Activated T-helper 1 cell treated with anti-CD3 and anti-CD28 coated beads, Interleukin-12 subunit alpha, Interleukin-12 subunit beta, Interleukin-2, Interleukin-4 antibody, amounts not matched to agents 30 ng/mL and 10 ng/mL and 1 ng/mL, durations not matched to agents 14 hours and 24 hours and 36 hours (primary cell): ENCODE results near the gene DBNDD1. TPM values are rescaled to one million over a fixed set of nuclear protein-coding genes. Genes with fewer than 3 reads are reported as not detected.

Experiments used
- DNase-seq: peaks from one replicate; pipeline ENCODE4 v3.0.0; 2021; ENCODE audit warnings: low spot score
- H3K27ac Mint-ChIP-seq: one replicate; pipeline ENCODE4 v1.8.0; 2021; ENCODE audit warnings: mild to moderate bottlenecking, mixed read lengths
- H3K27me3 Mint-ChIP-seq: one replicate; pipeline ENCODE4 v1.8.0; 2022; ENCODE audit warnings: mild to moderate bottlenecking, moderate library complexity, mixed read lengths; ENCODE audit not compliant: insufficient read depth
- H3K36me3 Mint-ChIP-seq: one replicate; pipeline ENCODE4 v1.8.0; 2021; ENCODE audit warnings: low read depth, mixed read lengths
- H3K4me1 Mint-ChIP-seq: one replicate; pipeline ENCODE4 v1.8.0; 2021; ENCODE audit warnings: low read depth, mixed read lengths
- H3K4me3 Mint-ChIP-seq: one replicate; pipeline ENCODE4 v1.8.0; 2021; ENCODE audit warnings: mild to moderate bottlenecking, moderate library complexity, mixed read lengths
- H3K9me3 Mint-ChIP-seq: one replicate; pipeline ENCODE4 v1.8.0; 2021; ENCODE audit warnings: mixed read lengths
- intact Hi-C: fragments of 100-400 bp; cut with micrococcal nuclease; formaldehyde crosslinking; loops from one replicate; pipeline ENCODE4 v1.15.1; 2024
- total RNA-seq: library from RNA; stranded (reverse); gene quantifications from 2 replicates; pipeline ENCODE4 v1.2.3, GENCODE V29; 2022

The DBNDD1 gene
- total RNA-seq, 1 donor from 2014 or later, result 0.18 TPM

- intact Hi-C loops, result no loop called here
- Mint-ChIP-seq H3K9me3 (no peaks in the 10 kb centered on the region), H3K27me3 (peaks cover 8% of the 10 kb centered on the region), H3K4me1 (no peaks in the 10 kb centered on the region), H3K36me3 (no peaks in the 10 kb centered on the region), H3K4me3 (no peak overlapping the region), H3K27ac (peak overlapping the region; percentile 29)
- DNase-seq, result no peak
These were observed 27.1 kb upstream of the DBNDD1 start for GRCh38 chr16:90046122-90046970.

DNA sequence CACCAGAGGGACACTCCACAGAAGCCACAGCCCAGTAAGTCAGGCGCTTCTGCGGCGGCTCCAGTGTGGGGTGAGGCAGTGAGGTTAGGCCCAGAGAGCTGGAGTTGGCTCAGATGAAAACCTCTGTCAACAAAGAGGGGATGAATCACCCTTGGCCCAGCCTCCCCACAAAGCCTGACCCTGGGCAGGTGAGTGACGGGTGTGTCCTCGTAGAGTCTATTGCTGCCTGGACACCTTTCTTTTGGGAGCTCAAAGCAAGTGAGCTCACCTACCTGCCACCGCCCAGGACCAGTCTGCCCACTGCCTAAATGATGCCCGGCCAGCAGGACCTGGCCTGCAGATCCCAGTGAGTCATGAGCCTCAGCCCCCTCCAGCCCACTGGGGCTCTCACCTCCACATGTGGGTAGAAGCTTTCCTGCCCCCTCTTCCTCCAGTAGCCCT lies 24.9 kb upstream of the DBNDD1 start:
- no peaks in the 10 kb centered on the region for H3K36me3 Mint-ChIP-seq
- no peak overlapping the region for H3K27ac Mint-ChIP-seq
- intact Hi-C loops, result no loop called here
- no peak overlapping the region for H3K4me3 Mint-ChIP-seq
- no peaks in the 10 kb centered on the region for H3K9me3 Mint-ChIP-seq
- peaks cover 8% of the 10 kb centered on the region for H3K27me3 Mint-ChIP-seq
- H3K4me1 Mint-ChIP-seq, result no peaks in the 10 kb centered on the region
- no peak for DNase-seq

- Mint-ChIP-seq H3K4me1 (no peaks in the 10 kb centered on the region), H3K36me3 (no peaks in the 10 kb centered on the region), H3K4me3 (no peak overlapping the region), H3K9me3 (no peaks in the 10 kb centered on the region), H3K27me3 (peaks cover 8% of the 10 kb centered on the region), H3K27ac (no peak overlapping the region)
- DNase-seq, result no peak
- intact Hi-C loops, result no loop called here
These were observed 24.3 kb upstream of the DBNDD1 start for GRCh38 chr16:90043526-90043925.

- intact Hi-C loops, result no loop called here
- peaks cover 6% of the 10 kb centered on the region for H3K27me3 Mint-ChIP-seq
- H3K9me3 Mint-ChIP-seq, result no peaks in the 10 kb centered on the region
- no peaks in the 10 kb centered on the region for H3K36me3 Mint-ChIP-seq
- no peaks in the 10 kb centered on the region for H3K4me1 Mint-ChIP-seq
- H3K4me3 Mint-ChIP-seq, result no peak overlapping the region
- no peak overlapping the region for H3K27ac Mint-ChIP-seq
- DNase-seq, result no peak
These were observed 23.8 kb upstream of the DBNDD1 start for GRCh38 chr16:90042946-90043514.

- intact Hi-C loops, result no loop called here
- H3K27ac Mint-ChIP-seq, result no peak overlapping the region
- peaks cover 6% of the 10 kb centered on the region for H3K27me3 Mint-ChIP-seq
- no peaks in the 10 kb centered on the region for H3K9me3 Mint-ChIP-seq
- H3K36me3 Mint-ChIP-seq, result no peaks in the 10 kb centered on the region
- no peak for DNase-seq
- H3K4me3 Mint-ChIP-seq, result no peak overlapping the region
- H3K4me1 Mint-ChIP-seq, result no peaks in the 10 kb centered on the region
These were observed 22.7 kb upstream of the DBNDD1 start for GRCh38 chr16:90041896-90042473.

- Mint-ChIP-seq H3K4me1 (no peaks in the 10 kb centered on the region), H3K9me3 (no peaks in the 10 kb centered on the region), H3K4me3 (no peak overlapping the region), H3K27me3 (no peaks in the 10 kb centered on the region), H3K36me3 (no peaks in the 10 kb centered on the region), H3K27ac (no peak overlapping the region)
- no peak for DNase-seq
- intact Hi-C loops, result no loop called here
These were observed 21.1 kb upstream of the DBNDD1 start for GRCh38 chr16:90040152-90041023.

DNA sequence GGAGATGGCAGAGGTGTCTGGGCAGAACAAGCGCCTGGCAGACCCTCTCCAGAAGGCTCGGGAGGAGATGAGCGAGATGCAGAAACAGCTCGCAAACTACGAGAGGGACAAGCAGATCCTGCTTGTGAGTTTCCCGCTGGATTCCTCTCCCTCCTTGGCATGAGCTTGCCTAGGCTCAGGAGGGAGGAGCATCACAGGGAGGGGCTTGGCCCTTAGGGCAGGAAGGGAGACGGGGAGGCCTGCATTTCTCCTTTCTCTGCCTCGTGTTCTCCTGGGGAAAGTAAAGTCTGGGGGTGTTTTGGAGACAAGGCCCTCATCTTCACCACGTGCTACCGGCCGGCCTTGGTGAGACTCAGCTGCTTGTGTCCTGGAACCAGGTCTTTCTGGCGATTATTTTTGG lies 18.0 kb upstream of the DBNDD1 start:
- Mint-ChIP-seq H3K9me3 (no peaks in the 10 kb centered on the region), H3K4me3 (no peak overlapping the region), H3K27ac (no peak overlapping the region), H3K4me1 (no peaks in the 10 kb centered on the region), H3K36me3 (no peaks in the 10 kb centered on the region), H3K27me3 (no peaks in the 10 kb centered on the region)
- DNase-seq, result no peak
- intact Hi-C loops, result no loop called here

- intact Hi-C loops, result no loop called here
- Mint-ChIP-seq H3K4me1 (no peaks in the 10 kb centered on the region), H3K27me3 (no peaks in the 10 kb centered on the region), H3K27ac (no peak overlapping the region), H3K4me3 (no peak overlapping the region), H3K9me3 (peaks cover 6% of the 10 kb centered on the region), H3K36me3 (peaks cover 6% of the 10 kb centered on the region)
- DNase-seq, result no peak
These were observed 16.6 kb upstream of the DBNDD1 start for GRCh38 chr16:90035902-90036301.

DNA sequence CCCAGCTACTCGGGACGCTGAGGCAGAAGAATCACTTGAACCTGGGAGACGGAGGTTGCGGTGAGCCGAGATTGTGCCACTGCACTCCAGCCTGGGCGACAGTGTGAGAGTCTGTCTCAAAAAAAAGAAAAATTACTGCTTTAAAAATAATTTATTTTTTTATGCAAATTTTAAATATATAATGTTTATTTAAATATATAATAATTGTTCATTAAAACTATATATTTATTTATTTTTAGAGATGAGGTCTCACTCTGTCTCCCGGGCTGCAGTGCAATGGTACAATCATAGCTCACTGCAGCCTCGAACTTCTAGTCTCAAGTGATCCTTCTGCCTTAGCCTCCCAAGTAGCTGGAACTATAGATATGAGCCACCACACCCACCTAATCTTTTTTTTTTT lies 15.2 kb upstream of the DBNDD1 start:
- H3K4me3 Mint-ChIP-seq, result no peak overlapping the region
- intact Hi-C loops, result no loop called here
- H3K27ac Mint-ChIP-seq, result no peak overlapping the region
- no peaks in the 10 kb centered on the region for H3K27me3 Mint-ChIP-seq
- H3K9me3 Mint-ChIP-seq, result peaks cover 6% of the 10 kb centered on the region
- H3K36me3 Mint-ChIP-seq, result peaks cover 6% of the 10 kb centered on the region
- no peaks in the 10 kb centered on the region for H3K4me1 Mint-ChIP-seq
- DNase-seq, result no peak

GRCh38 chr16:90033387-90033786 lies 14.1 kb upstream of the DBNDD1 start:
- peaks cover 2% of the 10 kb centered on the region for H3K27me3 Mint-ChIP-seq
- no peaks in the 10 kb centered on the region for H3K4me1 Mint-ChIP-seq
- H3K27ac Mint-ChIP-seq, result peak overlapping the region; percentile 3
- H3K36me3 Mint-ChIP-seq, result peaks cover 6% of the 10 kb centered on the region
- DNase-seq, result no peak
- peaks cover 6% of the 10 kb centered on the region for H3K9me3 Mint-ChIP-seq
- H3K4me3 Mint-ChIP-seq, result no peak overlapping the region
- intact Hi-C loops, result no loop called here

DNA sequence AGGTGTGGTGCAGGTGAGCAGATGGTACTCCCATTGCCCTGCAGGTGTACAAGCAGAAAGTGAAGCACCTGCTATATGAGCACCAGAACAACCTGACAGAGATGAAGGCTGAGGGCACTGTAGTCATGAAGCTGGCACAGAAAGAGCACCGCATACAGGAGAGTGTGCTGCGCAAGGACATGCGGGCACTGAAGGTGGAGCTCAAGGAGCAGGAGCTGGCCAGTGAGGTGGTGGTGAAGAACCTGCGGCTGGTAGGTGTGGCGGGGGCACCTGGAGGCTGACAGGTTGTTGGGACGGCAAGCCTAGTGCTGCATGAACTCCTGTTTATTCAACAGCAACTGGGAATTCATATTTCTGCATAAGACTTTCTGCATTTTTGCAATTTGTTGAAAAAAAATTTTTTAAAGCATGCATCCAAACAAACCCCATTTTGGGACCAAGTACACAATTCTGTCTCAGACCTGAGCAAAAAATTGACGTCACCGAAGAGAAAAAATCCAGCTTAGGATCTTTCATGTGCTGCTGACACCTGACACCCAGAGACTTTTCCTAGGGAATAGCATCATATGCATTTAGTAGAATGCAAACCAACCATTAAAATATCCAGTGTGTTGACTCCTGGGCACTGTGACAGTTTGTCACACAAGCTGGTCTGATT lies 13.5 kb upstream of the DBNDD1 start:
- H3K27me3 Mint-ChIP-seq, result peaks cover 2% of the 10 kb centered on the region
- H3K27ac Mint-ChIP-seq, result peak overlapping the region; percentile 83
- no peak for DNase-seq
- peaks cover 6% of the 10 kb centered on the region for H3K36me3 Mint-ChIP-seq
- intact Hi-C loops, result no loop called here
- H3K4me1 Mint-ChIP-seq, result no peaks in the 10 kb centered on the region
- H3K4me3 Mint-ChIP-seq, result no peak overlapping the region
- H3K9me3 Mint-ChIP-seq, result peaks cover 6% of the 10 kb centered on the region

DNA sequence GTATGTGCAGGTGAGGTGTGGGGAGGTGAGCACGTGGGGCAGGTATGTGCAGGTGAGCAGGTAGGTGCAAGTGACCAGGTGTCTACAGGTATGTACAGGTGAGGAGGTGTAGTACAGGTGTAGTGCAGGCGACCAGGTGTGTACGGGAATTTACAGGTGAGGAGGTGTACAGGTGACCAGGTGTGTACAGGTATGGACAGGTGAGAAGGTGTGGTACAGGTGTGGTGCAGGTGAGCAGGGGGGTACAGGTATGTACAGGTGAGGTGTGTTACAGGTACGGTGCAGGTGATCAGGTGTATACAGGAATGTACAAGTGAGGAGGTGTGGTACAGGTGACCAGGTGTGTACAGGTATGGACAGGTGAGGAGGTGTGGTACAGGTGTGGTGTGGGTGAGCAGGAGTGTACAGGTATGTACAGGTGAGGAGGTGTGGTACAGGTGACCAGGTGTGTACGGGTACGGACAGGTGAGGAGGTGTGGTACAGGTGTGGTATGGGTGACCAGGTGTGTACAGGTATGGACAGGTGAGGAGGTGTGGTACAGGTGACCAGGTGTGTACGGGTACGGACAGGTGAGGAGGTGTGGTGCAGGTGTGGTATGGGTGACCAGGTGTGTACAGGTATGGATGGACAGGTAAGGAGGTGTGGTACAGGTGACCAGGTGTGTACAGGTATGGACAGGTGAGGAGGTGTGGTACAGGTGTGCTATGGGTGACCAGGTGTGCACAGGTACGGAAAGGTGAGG lies 12.8 kb upstream of the DBNDD1 start:
- Mint-ChIP-seq H3K9me3 (peaks cover 6% of the 10 kb centered on the region), H3K4me3 (no peak overlapping the region), H3K36me3 (peaks cover 6% of the 10 kb centered on the region), H3K27me3 (peaks cover 2% of the 10 kb centered on the region), H3K27ac (peak overlapping the region; percentile 83), H3K4me1 (no peaks in the 10 kb centered on the region)
- intact Hi-C loops, result no loop called here
- no peak for DNase-seq
